Lung (tissue), 12 donors: Measurements from ENCODE around the gene GPR22. TPM values are rescaled to one million over a fixed set of nuclear protein-coding genes. Genes with fewer than 3 reads are reported as not detected.
A peak's percentile ranks its signal among the peaks of the same experiment; 100 is the strongest.

ENCODE experiments used
- ATAC-seq: fragments of 200-7000 bp; cut with Tn5 transposase; one replicate; pipeline ENCODE4 v1.9.1; 2020; ENCODE audit warnings: moderate number of reproducible peaks; ENCODE audit not compliant: insufficient read depth, low FRiP score
- DNase-seq, 3 donors: peaks; one replicate each; pipeline ENCODE4 v3.0.0-alpha.2; 2013 to 2017
- H3K27ac ChIP-seq, 2 donors: one replicate each; pipeline ENCODE4 v1.5.1; 2013; ENCODE audit warnings: mild to moderate bottlenecking in 2 of 2, moderate library complexity in 2 of 2, control low read depth in 1 of 2, inconsistent platforms in 1 of 2, low read depth in 1 of 2, low read length in 1 of 2
- H3K27me3 ChIP-seq, 3 donors: one replicate each; pipeline ENCODE4 v1.5.1; 2013; ENCODE audit warnings: low read length in 2 of 3; ENCODE audit not compliant: control insufficient read depth in 3 of 3, insufficient read depth in 3 of 3
- H3K36me3 ChIP-seq, 4 donors: one replicate each; pipeline ENCODE4 v1.5.1; 2013; ENCODE audit warnings: low read length in 4 of 4, mild to moderate bottlenecking in 1 of 4, moderate library complexity in 1 of 4; ENCODE audit not compliant: control insufficient read depth in 4 of 4, insufficient read depth in 4 of 4
- H3K4me1 ChIP-seq, 5 donors: one replicate each; pipeline ENCODE4 v1.5.1; 2013; ENCODE audit warnings: low read length in 5 of 5, mild to moderate bottlenecking in 2 of 5, moderate library complexity in 1 of 5; ENCODE audit not compliant: control insufficient read depth in 5 of 5, insufficient read depth in 5 of 5
- H3K4me3 ChIP-seq: one replicate; pipeline ENCODE4 v1.5.1; 2013; ENCODE audit warnings: mild to moderate bottlenecking, control low read depth, moderate library complexity
- H3K9ac ChIP-seq, 2 donors: one replicate each; pipeline ENCODE4 v1.5.1; 2013; ENCODE audit warnings: low read length in 2 of 2, control low read depth in 1 of 2; ENCODE audit not compliant: insufficient read depth in 1 of 2
- H3K9me3 ChIP-seq, 4 donors: one replicate each; pipeline ENCODE4 v1.5.1; 2013; ENCODE audit warnings: low read length in 3 of 4, mild to moderate bottlenecking in 1 of 4, moderate library complexity in 1 of 4; ENCODE audit not compliant: control insufficient read depth in 4 of 4, insufficient read depth in 3 of 4
- CTCF ChIP-seq: IDR thresholded peaks from 2 replicates; pipeline ENCODE4 v1.5.1; 2012; ENCODE audit warnings: mild to moderate bottlenecking; ENCODE audit errors: control extremely low read depth, extremely low read depth
- WGBS, 2 donors: extraction: QIAGEN DNeasy Blood & Tissue Kit; methylation state at CpG; one replicate each; pipeline ENCODE4 v1.1.7; 2013; 5-methylcytosine and 5-hydroxymethylcytosine counted together
- polyA plus RNA-seq, 2 donors: library from polyadenylated mRNA; stranded (reverse); fragments of 200-250 nt; gene quantifications; one replicate each; pipeline ENCODE4 v1.2.1, GENCODE V29; 2013
- total RNA-seq, 2 donors: library from RNA; depleted of rRNA in 1 of 2; stranded (reverse); fragments of >200 nt in 1 of 2; gene quantifications; one replicate each; pipeline ENCODE4 v1.2.1, GENCODE V29; 2014 to 2021
- donor health status: control.
- donor health status: control.
- donor health status: Bipolar disorder and iron deficiency.
- donor health status: healthy.
- donor health status: DM: yes; HTN: yes; CAD: no.

The GPR22 gene
- total and polyA plus RNA-seq, 4 donors, result not detected

GRCh38 chr7:107463139-107464078 is 6.4 kb upstream of the GPR22 start:
- H3K27me3 ChIP-seq, result no peaks in the 10 kb centered on the region
- H3K9me3 ChIP-seq, result no peaks in the 10 kb centered on the region
- DNase-seq, result peak; percentile 68 to 78 (median 72)
- peaks cover 0 to 6% (median 0%) of the 10 kb centered on the region in 5 donors for H3K4me1 ChIP-seq
- peak; percentile 81 for ATAC-seq
- H3K4me3 ChIP-seq, result no peak overlapping the region
- 87 to 91% methylated on average over 6 of the region's 6 CpGs for WGBS, 2 donors
- no peak overlapping the region for H3K9ac ChIP-seq
- peaks cover 0 to 2% (median 0%) of the 10 kb centered on the region in 4 donors for H3K36me3 ChIP-seq
- TF ChIP-seq CTCF, result peak; percentile 67
- no peak overlapping the region for H3K27ac ChIP-seq

GRCh38 chr7:107464666-107465226 is 5.1 kb upstream of the GPR22 start:
- H3K4me3 ChIP-seq, result no peak overlapping the region
- ATAC-seq (no peak), DNase-seq (no peak)
- H3K27ac ChIP-seq, result no peak overlapping the region
- no peak overlapping the region for H3K9ac ChIP-seq
- no peaks in the 10 kb centered on the region for H3K36me3 ChIP-seq
- no peaks in the 10 kb centered on the region for H3K27me3 ChIP-seq
- WGBS, 2 donors, result 84 to 90% methylated on average over 3 of the region's 3 CpGs
- no peak for TF ChIP-seq CTCF
- no peaks in the 10 kb centered on the region for H3K9me3 ChIP-seq
- H3K4me1 ChIP-seq, result peaks cover 0 to 6% (median 0%) of the 10 kb centered on the region in 5 donors

GRCh38 chr7:107467972-107468371 is 1.9 kb upstream of the GPR22 start:
- whole genome bisulfite sequencing, 2 donors, result 98 to 100% methylated on average over 2 of the region's 2 CpGs
- no peak for TF ChIP-seq CTCF
- no peak for ATAC-seq
- Histone ChIP-seq H3K27ac (peak overlapping the region in 1 of 2 donors; percentile 53), H3K36me3 (no peaks in the 10 kb centered on the region), H3K9ac (no peak overlapping the region), H3K27me3 (no peaks in the 10 kb centered on the region), H3K9me3 (no peaks in the 10 kb centered on the region), H3K4me1 (peaks cover 0 to 12% (median 0%) of the 10 kb centered on the region in 5 donors), H3K4me3 (no peak overlapping the region)
- DNase-seq, result no peak
